Endothelial cell of umbilical vein (primary cell): Measurements from ENCODE around the gene TMEM174. TPM values are rescaled to one million over a fixed set of nuclear protein-coding genes. Genes with fewer than 3 reads are reported as not detected.

ENCODE experiments used
- BruUV-seq: library from RNA; stranded (reverse); fragments of 400-500 nt; replicated peaks from 2 replicates; lab custom pipeline; 2021; lab: Mats Ljungman, UMichigan
- CTCF ChIA-PET: fragments of 300-600, 350-600 bp; sonication (Branson Sonifier 250); formaldehyde crosslinking; loops from one replicate; lab custom pipeline; 2021; ENCODE audit warnings: antibody characterized with exemption, inconsistent platforms; lab: Charles Lee
- POLR2A ChIA-PET: fragments of 300-600, 350-600 bp; sonication (Branson Sonifier 250); formaldehyde crosslinking; loops from one replicate; lab custom pipeline; 2021; ENCODE audit warnings: antibody characterized with exemption, inconsistent platforms; lab: Charles Lee
- DNase-seq: peaks from one replicate; pipeline ENCODE4 v3.0.0-alpha.2; 2011; ENCODE audit warnings: low read depth, low spot score
- FAIRE-seq: peaks from 2 replicates; lab custom pipeline; 2011; peaks lifted over from hg19 to GRCh38; lab: Jason Lieb, UNC
- H2AFZ ChIP-seq: 2 replicates; pipeline ENCODE4 v1.6.0; 2012; ENCODE audit warnings: low read depth, low read length, control low read depth, inconsistent platforms
- H3K27ac ChIP-seq: 2 replicates; pipeline ENCODE4 v1.5.1; 2011; ENCODE audit warnings: low read depth, mild to moderate bottlenecking, control low read depth, low read length, moderate library complexity; ENCODE audit not compliant: insufficient read depth
- H3K27me3 ChIP-seq, 2 experiments: 2 replicates each; pipeline versions ENCODE4 v1.6.0 to v1.6.1; 2011; ENCODE audit warnings: low read length in 2 of 2, mixed read lengths in 1 of 2; ENCODE audit not compliant: control insufficient read depth in 2 of 2, insufficient read depth in 2 of 2
- H3K36me3 ChIP-seq, 2 experiments: 2 replicates in 1 of 2; 3 replicates in 1 of 2; pipeline ENCODE4 v1.5.1; 2011; ENCODE audit warnings: low read length in 2 of 2, mild to moderate bottlenecking in 1 of 2, moderate library complexity in 1 of 2; ENCODE audit not compliant: control insufficient read depth in 2 of 2, insufficient read depth in 2 of 2; ENCODE audit errors: extremely low read depth in 1 of 2
- H3K4me1 ChIP-seq: 3 replicates; pipeline ENCODE4 v1.5.1; 2011; ENCODE audit warnings: mild to moderate bottlenecking, low read length; ENCODE audit not compliant: control insufficient read depth, insufficient read depth; ENCODE audit errors: extremely low read depth
- H3K4me2 ChIP-seq: 2 replicates; pipeline ENCODE4 v1.6.1; 2011; ENCODE audit warnings: low read length, control low read depth, mixed read lengths; ENCODE audit not compliant: insufficient read depth
- H3K4me3 ChIP-seq, 3 experiments: fragments of 200-600 bp in 1 of 3; sonication (generic), shearing (Covaris generic) in 1 of 3; replicated peaks in 1 of 3; 2 replicates each; pipeline ENCODE4 v1.5.1; 2011 to 2016; ENCODE audit warnings: control low read depth in 3 of 3, low read length in 3 of 3, mild to moderate bottlenecking in 2 of 3, inconsistent platforms in 1 of 3, low read depth in 1 of 3, moderate library complexity in 1 of 3; ENCODE audit not compliant: insufficient read depth in 1 of 3
- H3K79me2 ChIP-seq: 2 replicates; pipeline ENCODE4 v1.6.0; 2012; ENCODE audit warnings: low read length, inconsistent platforms; ENCODE audit not compliant: control insufficient read depth, insufficient read depth
- H3K9ac ChIP-seq: replicated peaks from 2 replicates; pipeline ENCODE3; 2011; ENCODE audit warnings: low read length, control low read depth; ENCODE audit not compliant: insufficient read depth; ENCODE audit errors: extremely low read depth
- H3K9me1 ChIP-seq: replicated peaks from 3 replicates; pipeline ENCODE4 v1.6.0; 2011; ENCODE audit warnings: mild to moderate bottlenecking, low read length; ENCODE audit not compliant: control insufficient read depth, insufficient read depth; ENCODE audit errors: extremely low read depth
- H3K9me3 ChIP-seq: replicated peaks from 2 replicates; pipeline ENCODE4 v1.5.1; 2012; ENCODE audit warnings: low read length, inconsistent platforms; ENCODE audit not compliant: control insufficient read depth, insufficient read depth
- H4K20me1 ChIP-seq: replicated peaks from 2 replicates; pipeline ENCODE3; 2011; ENCODE audit warnings: mild to moderate bottlenecking, low read length; ENCODE audit not compliant: control insufficient read depth, insufficient read depth; ENCODE audit errors: extremely low read depth
- POLR2A ChIP-seq: IDR thresholded peaks from 2 replicates; pipeline ENCODE4 v1.6.1; 2012; ENCODE audit warnings: low read depth, mild to moderate bottlenecking, control low read depth, low read length
- POLR2AphosphoS5 ChIP-seq: IDR thresholded peaks from 2 replicates; pipeline ENCODE4 v1.6.1; 2012; ENCODE audit warnings: low read depth, mild to moderate bottlenecking, control low read depth, low read length, moderate library complexity; ENCODE audit not compliant: insufficient read depth
- dilution Hi-C: fragments of 300-500 bp; cut with MboI; formaldehyde crosslinking; loops from one replicate; pipeline ENCODE4 v1.15.0; 2019; ENCODE audit warnings: low sequenced_read_pairs; ENCODE audit not compliant: extremely low pct_ligation_motif_present
- intact Hi-C: fragments of 100-400 bp; cut with micrococcal nuclease; formaldehyde crosslinking; loops from one replicate; pipeline ENCODE4 v1.10.0; 2022
- polyA plus RNA-seq, 4 experiments: library from polyadenylated mRNA; depleted of rRNA in 3 of 4; stranded (reverse) in 3 of 4; unstranded in 1 of 4; fragments of >200 nt; gene quantifications; 2 replicates each; pipeline versions ENCODE4 v1.2.1 to v1.2.3, GENCODE V29; 2011 to 2012; ENCODE audit warnings: missing spikeins in 1 of 4
- total RNA-seq: library from RNA; stranded (reverse); gene quantifications from 2 replicates; pipeline ENCODE4 v1.2.3, GENCODE V29; 2021
- TF ChIP-seq, protein P1 (sequence below), 2 donors: IDR thresholded peaks; 1 replicate in 1 of 2; 2 replicates in 1 of 2; pipeline ENCODE4 v1.5.1; 2011; ENCODE audit warnings: low read length in 2 of 2, mild to moderate bottlenecking in 2 of 2, moderate library complexity in 2 of 2, control low read depth in 1 of 2, inconsistent platforms in 1 of 2, low read depth in 1 of 2; ENCODE audit not compliant: insufficient read depth in 1 of 2; ENCODE audit errors: extremely low read depth in 1 of 2

Gene TMEM174
- total and polyA plus RNA-seq, 2 donors (not counting 3 experiments of a cell fraction or from before 2014, with no cell fraction given) = not detected

DNA sequence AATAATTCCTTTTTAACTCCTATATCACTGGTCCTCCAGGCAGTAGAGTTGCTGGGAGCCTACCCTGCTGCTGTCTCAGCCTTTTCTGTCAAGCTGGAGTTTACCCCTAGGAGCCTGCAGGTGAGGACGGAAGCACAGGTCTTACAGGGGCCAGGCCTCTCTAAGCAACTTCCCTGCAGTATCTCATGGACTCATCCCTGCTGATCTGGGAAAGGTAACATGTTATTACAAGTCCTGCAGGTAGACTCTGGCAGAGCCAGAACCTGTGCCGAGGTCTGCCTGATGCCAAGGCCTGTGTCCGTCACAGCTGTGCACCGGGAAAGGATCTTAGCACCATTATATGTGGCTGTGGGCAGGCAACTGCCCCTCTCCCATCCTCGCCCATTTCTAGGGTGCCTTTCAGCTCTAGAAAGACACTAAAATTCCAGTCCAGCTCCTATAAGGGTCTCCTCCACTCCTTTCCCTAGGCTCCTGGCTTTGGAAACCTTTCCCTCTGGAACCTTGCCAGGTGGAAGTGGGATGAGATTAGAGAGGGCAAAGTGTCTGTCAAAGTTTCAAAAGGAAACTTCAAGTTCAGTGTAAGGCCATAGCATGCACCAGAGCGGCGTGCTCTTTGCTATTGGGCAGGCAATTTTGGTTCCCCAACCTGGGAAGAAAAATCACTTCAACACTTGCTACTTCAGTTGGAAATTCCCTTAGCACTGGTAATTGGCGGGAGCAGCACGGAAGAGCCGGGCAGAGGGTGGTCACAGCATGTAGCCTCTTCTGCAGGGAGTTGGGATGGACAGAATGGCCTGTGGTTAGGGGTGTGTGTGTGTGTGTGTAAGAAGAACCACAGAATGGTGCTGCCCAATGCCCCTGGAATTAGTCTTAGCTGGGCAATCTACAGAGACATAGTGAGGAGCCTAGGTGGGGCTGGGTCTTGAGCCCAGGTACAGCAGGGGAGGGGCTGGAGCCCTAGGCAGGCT is 35.1 kb upstream of the TMEM174 start:
- no peak overlapping the region for H3K9ac ChIP-seq
- peaks cover 1 to 2% of the 10 kb centered on the region in 2 experiments for H3K27me3 ChIP-seq
- H3K79me2 ChIP-seq = no peaks in the 10 kb centered on the region
- FAIRE-seq (no peak), DNase-seq (no peak)
- H2AFZ ChIP-seq = no peak overlapping the region
- no peak overlapping the region for H3K4me3 ChIP-seq
- dilution Hi-C loops (no loop called here), intact Hi-C loops (no loop called here)
- H3K27ac ChIP-seq = no peak overlapping the region
- ChIA-PET POLR2A (no interaction called here), CTCF (interaction anchor here (1.0 to 4.3 kb wide), 5 partner anchors 15 to 313 kb away, joined by 3 to 28 read pairs (median 5); no protein-coding TSS in a partner anchor)
- H3K36me3 ChIP-seq = no peaks in the 10 kb centered on the region
- no TSS peak for BruUV-seq
- TF ChIP-seq, protein P1, sequence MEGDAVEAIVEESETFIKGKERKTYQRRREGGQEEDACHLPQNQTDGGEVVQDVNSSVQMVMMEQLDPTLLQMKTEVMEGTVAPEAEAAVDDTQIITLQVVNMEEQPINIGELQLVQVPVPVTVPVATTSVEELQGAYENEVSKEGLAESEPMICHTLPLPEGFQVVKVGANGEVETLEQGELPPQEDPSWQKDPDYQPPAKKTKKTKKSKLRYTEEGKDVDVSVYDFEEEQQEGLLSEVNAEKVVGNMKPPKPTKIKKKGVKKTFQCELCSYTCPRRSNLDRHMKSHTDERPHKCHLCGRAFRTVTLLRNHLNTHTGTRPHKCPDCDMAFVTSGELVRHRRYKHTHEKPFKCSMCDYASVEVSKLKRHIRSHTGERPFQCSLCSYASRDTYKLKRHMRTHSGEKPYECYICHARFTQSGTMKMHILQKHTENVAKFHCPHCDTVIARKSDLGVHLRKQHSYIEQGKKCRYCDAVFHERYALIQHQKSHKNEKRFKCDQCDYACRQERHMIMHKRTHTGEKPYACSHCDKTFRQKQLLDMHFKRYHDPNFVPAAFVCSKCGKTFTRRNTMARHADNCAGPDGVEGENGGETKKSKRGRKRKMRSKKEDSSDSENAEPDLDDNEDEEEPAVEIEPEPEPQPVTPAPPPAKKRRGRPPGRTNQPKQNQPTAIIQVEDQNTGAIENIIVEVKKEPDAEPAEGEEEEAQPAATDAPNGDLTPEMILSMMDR (IDR thresholded peaks at IDR 0.05; ENCODE audit: extremely low read depth in 1 of 2, insufficient read depth in 1 of 2, low read depth in 1 of 2, low read length in 2 of 2) = no peak
- no peaks in the 10 kb centered on the region for H3K9me3 ChIP-seq
- H3K4me1 ChIP-seq = no peaks in the 10 kb centered on the region
- no peaks in the 10 kb centered on the region for H3K9me1 ChIP-seq
- no peak overlapping the region for H3K4me2 ChIP-seq
- no peaks in the 10 kb centered on the region for H4K20me1 ChIP-seq

DNA sequence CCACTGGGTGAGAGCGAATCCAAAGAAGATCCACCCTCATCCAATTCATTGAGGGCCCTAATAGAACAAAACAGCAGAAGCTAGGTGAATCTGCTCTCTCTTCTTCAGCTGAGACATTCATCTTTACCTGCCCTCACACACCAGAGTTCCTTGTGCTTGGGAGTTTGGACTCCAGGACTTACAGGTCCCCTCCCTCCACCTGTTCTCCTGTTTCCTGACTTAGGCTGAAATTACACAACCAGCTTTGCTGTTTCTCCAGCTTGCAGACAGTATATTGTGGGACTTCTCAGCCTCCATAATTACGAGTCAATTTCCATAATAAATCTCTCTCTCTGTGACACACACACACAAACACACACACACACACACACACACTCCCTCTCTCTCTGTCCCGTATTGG is 33.5 kb upstream of the TMEM174 start:
- BruUV-seq = no TSS peak
- H3K9me1 ChIP-seq = no peaks in the 10 kb centered on the region
- dilution Hi-C loops (no loop called here), intact Hi-C loops (no loop called here)
- no peak overlapping the region for H3K9ac ChIP-seq
- no peaks in the 10 kb centered on the region for H3K36me3 ChIP-seq
- FAIRE-seq (no peak), DNase-seq (no peak)
- no peak overlapping the region for H3K4me2 ChIP-seq
- H3K9me3 ChIP-seq = no peaks in the 10 kb centered on the region
- no peaks in the 10 kb centered on the region for H3K4me1 ChIP-seq
- no peaks in the 10 kb centered on the region for H4K20me1 ChIP-seq
- H2AFZ ChIP-seq = no peak overlapping the region
- no peak overlapping the region for H3K4me3 ChIP-seq
- ChIA-PET CTCF (interaction anchor here (0.8 to 4.3 kb wide), 4 partner anchors 12 to 314 kb away, joined by 3 to 28 read pairs (median 5); no protein-coding TSS in a partner anchor), POLR2A (no interaction called here)
- peaks cover 1 to 2% of the 10 kb centered on the region in 2 experiments for H3K27me3 ChIP-seq
- TF ChIP-seq, protein P1 (IDR thresholded peaks at IDR 0.05; ENCODE audit: extremely low read depth in 1 of 2, insufficient read depth in 1 of 2, low read depth in 1 of 2, low read length in 2 of 2) = no peak
- no peak for TF ChIP-seq POLR2A
- no peak for TF ChIP-seq POLR2AphosphoS5
- H3K27ac ChIP-seq = no peak overlapping the region
- H3K79me2 ChIP-seq = no peaks in the 10 kb centered on the region
